CD4-positive, alpha-beta T cell treated with Interleukin-10 for 1 hour (primary cell): Measurements from ENCODE around the gene PFKM.

Experiments
- DNase-seq: peaks from one replicate; pipeline ENCODE4 v3.0.0-alpha.2; 2020

PFKM gene

GRCh38 chr12:48191096-48191495, 71.9 kb downstream of the PFKM start:
- DNase-seq = no peak

GRCh38 chr12:48192861-48193260, 73.7 kb downstream of the PFKM start:
- DNase-seq = no peak

GRCh38 chr12:48193623-48194022, 74.5 kb downstream of the PFKM start:
- no peak for DNase-seq

GRCh38 chr12:48194799-48195201, 75.6 kb downstream of the PFKM start:
- no peak for DNase-seq
